ENCODE data around the gene MTMR4. TPM values are rescaled to one million over a fixed set of nuclear protein-coding genes. Genes with fewer than 3 reads are reported as not detected.

The MTMR4 gene
- total RNA-seq, 1 experiment from 2014 or later: 79.4 TPM

- TF ChIP-seq EZH2 (IDR thresholded peaks at IDR 0.05; ENCODE audit: borderline replicate concordance, low read depth, low read length, poor library complexity, severe bottlenecking) (no peak), CTCF (conservative IDR thresholded peaks at IDR 0.05; ENCODE audit: low read depth, low read length) (no peak)
- no peak overlapping the region for H3K27ac ChIP-seq (ENCODE audit: low read depth, low read length, poor library complexity, severe bottlenecking)
- BruUV-seq (replicated peaks): no TSS peak
- intact Hi-C loops (cut with micrococcal nuclease; ENCODE audit: unreplicated experiment): no loop called here
- CTCF ChIA-PET: no interaction called here
- DNase-seq (ENCODE audit: low spot score): no peak
- H3K4me3 ChIP-seq (ENCODE audit: low read depth, low read length, poor library complexity, severe bottlenecking): no peak overlapping the region
- H3K9me3 ChIP-seq (ENCODE audit: low read depth, low read length, poor library complexity, severe bottlenecking): no peaks in the 10 kb centered on the region
- no peaks in the 10 kb centered on the region for H3K4me1 ChIP-seq (ENCODE audit: insufficient read depth, low read length, poor library complexity, severe bottlenecking)
- POLR2A ChIA-PET (ENCODE audit: low non-redundant PET): no interaction called here
- H3K36me3 ChIP-seq (ENCODE audit: insufficient read depth, low read length, poor library complexity, severe bottlenecking): peaks cover 85% of the 10 kb centered on the region
- no peaks in the 10 kb centered on the region for H3K27me3 ChIP-seq (replicated peaks; ENCODE audit: insufficient read depth, low read depth, low read length, poor library complexity)
Observed at GRCh38 chr17:58492238-58493121, 22.0 kb downstream of the MTMR4 start.

GRCh38 chr17:58491510-58492045 lies 22.9 kb downstream of the MTMR4 start:
- BruUV-seq (replicated peaks): no TSS peak
- TF ChIP-seq EZH2 (IDR thresholded peaks at IDR 0.05; ENCODE audit: borderline replicate concordance, low read depth, low read length, poor library complexity, severe bottlenecking): no peak
- Histone ChIP-seq H3K27me3 (replicated peaks; ENCODE audit: insufficient read depth, low read depth, low read length, poor library complexity) (no peaks in the 10 kb centered on the region), H3K9me3 (ENCODE audit: low read depth, low read length, poor library complexity, severe bottlenecking) (no peaks in the 10 kb centered on the region), H3K4me3 (ENCODE audit: low read depth, low read length, poor library complexity, severe bottlenecking) (no peak overlapping the region), H3K27ac (ENCODE audit: low read depth, low read length, poor library complexity, severe bottlenecking) (no peak overlapping the region), H3K36me3 (ENCODE audit: insufficient read depth, low read length, poor library complexity, severe bottlenecking) (peaks cover 76% of the 10 kb centered on the region), H3K4me1 (ENCODE audit: insufficient read depth, low read length, poor library complexity, severe bottlenecking) (no peaks in the 10 kb centered on the region)
- POLR2A ChIA-PET (ENCODE audit: low non-redundant PET): no interaction called here
- no peak for DNase-seq (ENCODE audit: low spot score)
- CTCF ChIA-PET: no interaction called here
- intact Hi-C loops (cut with micrococcal nuclease; ENCODE audit: unreplicated experiment): no loop called here

GRCh38 chr17:58488428-58488890 lies 26.0 kb downstream of the MTMR4 start:
- Histone ChIP-seq H3K36me3 (ENCODE audit: insufficient read depth, low read length, poor library complexity, severe bottlenecking) (peaks cover 47% of the 10 kb centered on the region), H3K27ac (ENCODE audit: low read depth, low read length, poor library complexity, severe bottlenecking) (no peak overlapping the region), H3K4me1 (ENCODE audit: insufficient read depth, low read length, poor library complexity, severe bottlenecking) (no peaks in the 10 kb centered on the region), H3K9me3 (ENCODE audit: low read depth, low read length, poor library complexity, severe bottlenecking) (no peaks in the 10 kb centered on the region), H3K27me3 (replicated peaks; ENCODE audit: insufficient read depth, low read depth, low read length, poor library complexity) (no peaks in the 10 kb centered on the region), H3K4me3 (ENCODE audit: low read depth, low read length, poor library complexity, severe bottlenecking) (no peak overlapping the region)
- intact Hi-C loops (cut with micrococcal nuclease; ENCODE audit: unreplicated experiment): no loop called here
- BruUV-seq (replicated peaks): no TSS peak
- POLR2A ChIA-PET (ENCODE audit: low non-redundant PET): no interaction called here
- DNase-seq (ENCODE audit: low spot score): no peak
- CTCF ChIA-PET: no interaction called here
- TF ChIP-seq EZH2 (IDR thresholded peaks at IDR 0.05; ENCODE audit: borderline replicate concordance, low read depth, low read length, poor library complexity, severe bottlenecking) (no peak), CTCF (conservative IDR thresholded peaks at IDR 0.05; ENCODE audit: low read depth, low read length) (no peak)
